Hepatocyte (in vitro differentiated cells): ENCODE data around the gene C2CD3.

ENCODE experiments used
- EZH2 ChIP-seq: fragments of 200-600 bp; sonication (generic); IDR thresholded peaks from 2 replicates; pipeline ENCODE4 v1.6.1; 2016; ENCODE audit warnings: antibody characterized with exemption, mild to moderate bottlenecking, borderline replicate concordance
- EZH2phosphoT487 ChIP-seq: fragments of 200-600 bp; sonication (generic); IDR thresholded peaks from one replicate; pipeline ENCODE4 v1.6.1; 2018; ENCODE audit warnings: antibody characterized with exemption, mild to moderate bottlenecking, low read depth, moderate library complexity; ENCODE audit not compliant: unreplicated experiment, severe bottlenecking
- TF ChIP-seq, protein P1 (sequence below): fragments of 200-600 bp; sonication (generic); IDR thresholded peaks from 2 replicates; pipeline ENCODE4 v1.5.1; 2016; ENCODE audit warnings: antibody characterized with exemption, mild to moderate bottlenecking; ENCODE audit not compliant: poor library complexity

DNA sequence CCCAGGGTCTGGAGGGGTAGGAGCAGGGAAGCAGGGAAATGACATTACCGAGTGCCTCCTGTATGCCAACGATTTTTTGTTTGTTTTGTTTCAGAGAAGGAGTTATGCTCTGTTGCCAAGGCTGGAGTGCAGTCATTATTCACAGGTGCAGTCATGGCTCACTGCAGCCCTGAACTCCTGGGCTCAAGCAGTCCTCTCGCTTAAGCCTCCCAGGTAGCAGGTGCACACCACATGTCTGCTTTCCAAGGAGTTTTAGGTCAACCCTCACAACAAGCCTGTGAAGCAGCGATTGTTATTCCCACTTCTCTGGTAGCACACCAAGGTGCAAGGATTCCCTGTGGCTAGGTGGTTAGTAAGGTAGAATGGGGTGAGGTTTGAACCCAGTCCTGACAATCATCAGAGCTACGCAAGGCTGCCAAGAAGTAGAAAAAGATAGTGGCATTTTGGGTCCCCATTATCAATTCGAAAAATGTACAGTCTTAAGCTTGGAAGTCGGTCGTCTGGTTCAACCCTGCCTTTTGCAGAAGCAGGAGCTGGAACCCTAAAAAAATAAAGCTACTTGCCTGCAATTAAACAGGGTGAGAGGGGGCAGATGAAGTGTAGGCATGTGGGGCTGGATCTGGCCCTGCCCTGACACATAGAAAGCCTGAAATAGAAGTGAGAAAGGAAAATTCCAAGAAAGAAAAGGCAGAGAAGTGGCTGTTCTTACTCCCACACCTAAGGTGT lies 171.1 kb downstream of the C2CD3 start:
- TF ChIP-seq, protein P1, sequence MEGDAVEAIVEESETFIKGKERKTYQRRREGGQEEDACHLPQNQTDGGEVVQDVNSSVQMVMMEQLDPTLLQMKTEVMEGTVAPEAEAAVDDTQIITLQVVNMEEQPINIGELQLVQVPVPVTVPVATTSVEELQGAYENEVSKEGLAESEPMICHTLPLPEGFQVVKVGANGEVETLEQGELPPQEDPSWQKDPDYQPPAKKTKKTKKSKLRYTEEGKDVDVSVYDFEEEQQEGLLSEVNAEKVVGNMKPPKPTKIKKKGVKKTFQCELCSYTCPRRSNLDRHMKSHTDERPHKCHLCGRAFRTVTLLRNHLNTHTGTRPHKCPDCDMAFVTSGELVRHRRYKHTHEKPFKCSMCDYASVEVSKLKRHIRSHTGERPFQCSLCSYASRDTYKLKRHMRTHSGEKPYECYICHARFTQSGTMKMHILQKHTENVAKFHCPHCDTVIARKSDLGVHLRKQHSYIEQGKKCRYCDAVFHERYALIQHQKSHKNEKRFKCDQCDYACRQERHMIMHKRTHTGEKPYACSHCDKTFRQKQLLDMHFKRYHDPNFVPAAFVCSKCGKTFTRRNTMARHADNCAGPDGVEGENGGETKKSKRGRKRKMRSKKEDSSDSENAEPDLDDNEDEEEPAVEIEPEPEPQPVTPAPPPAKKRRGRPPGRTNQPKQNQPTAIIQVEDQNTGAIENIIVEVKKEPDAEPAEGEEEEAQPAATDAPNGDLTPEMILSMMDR = no peak
- no peak for TF ChIP-seq EZH2
- no peak for TF ChIP-seq EZH2phosphoT487
